Measurements from ENCODE around the gene NAALADL2. TPM values are rescaled to one million over a fixed set of nuclear protein-coding genes. Genes with fewer than 3 reads are reported as not detected.

Gene NAALADL2
- total RNA-seq, 1 experiment from 2014 or later, result 2.7 TPM

DNA sequence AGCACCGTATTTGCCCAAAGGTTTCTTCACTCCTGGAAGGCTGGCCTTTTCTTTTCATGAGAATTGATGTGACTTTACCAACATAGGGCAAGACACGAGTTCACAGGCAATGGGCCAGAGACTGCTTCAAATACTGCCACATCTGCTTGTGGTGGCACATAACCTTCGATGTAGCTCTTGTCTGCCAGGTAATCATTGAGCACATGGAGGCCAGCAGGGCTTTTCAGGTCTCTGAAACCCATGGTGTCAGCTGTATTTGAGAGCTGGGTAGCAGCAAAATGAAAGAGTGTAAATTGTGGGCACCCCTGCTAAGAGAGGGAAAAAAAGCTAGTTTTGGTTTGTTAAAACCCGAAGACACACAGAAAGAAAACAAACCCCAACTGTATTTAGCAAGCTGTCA, 200.7 kb downstream of the NAALADL2 start:
- TF ChIP-seq, protein P1, sequence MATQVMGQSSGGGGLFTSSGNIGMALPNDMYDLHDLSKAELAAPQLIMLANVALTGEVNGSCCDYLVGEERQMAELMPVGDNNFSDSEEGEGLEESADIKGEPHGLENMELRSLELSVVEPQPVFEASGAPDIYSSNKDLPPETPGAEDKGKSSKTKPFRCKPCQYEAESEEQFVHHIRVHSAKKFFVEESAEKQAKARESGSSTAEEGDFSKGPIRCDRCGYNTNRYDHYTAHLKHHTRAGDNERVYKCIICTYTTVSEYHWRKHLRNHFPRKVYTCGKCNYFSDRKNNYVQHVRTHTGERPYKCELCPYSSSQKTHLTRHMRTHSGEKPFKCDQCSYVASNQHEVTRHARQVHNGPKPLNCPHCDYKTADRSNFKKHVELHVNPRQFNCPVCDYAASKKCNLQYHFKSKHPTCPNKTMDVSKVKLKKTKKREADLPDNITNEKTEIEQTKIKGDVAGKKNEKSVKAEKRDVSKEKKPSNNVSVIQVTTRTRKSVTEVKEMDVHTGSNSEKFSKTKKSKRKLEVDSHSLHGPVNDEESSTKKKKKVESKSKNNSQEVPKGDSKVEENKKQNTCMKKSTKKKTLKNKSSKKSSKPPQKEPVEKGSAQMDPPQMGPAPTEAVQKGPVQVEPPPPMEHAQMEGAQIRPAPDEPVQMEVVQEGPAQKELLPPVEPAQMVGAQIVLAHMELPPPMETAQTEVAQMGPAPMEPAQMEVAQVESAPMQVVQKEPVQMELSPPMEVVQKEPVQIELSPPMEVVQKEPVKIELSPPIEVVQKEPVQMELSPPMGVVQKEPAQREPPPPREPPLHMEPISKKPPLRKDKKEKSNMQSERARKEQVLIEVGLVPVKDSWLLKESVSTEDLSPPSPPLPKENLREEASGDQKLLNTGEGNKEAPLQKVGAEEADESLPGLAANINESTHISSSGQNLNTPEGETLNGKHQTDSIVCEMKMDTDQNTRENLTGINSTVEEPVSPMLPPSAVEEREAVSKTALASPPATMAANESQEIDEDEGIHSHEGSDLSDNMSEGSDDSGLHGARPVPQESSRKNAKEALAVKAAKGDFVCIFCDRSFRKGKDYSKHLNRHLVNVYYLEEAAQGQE (IDR thresholded peaks at IDR 0.05; ENCODE audit: insufficient read depth in 1 of 2, low read depth in 2 of 2, low read length in 1 of 2), result no peak
- no peak for TF ChIP-seq SIN3A (IDR thresholded peaks at IDR 0.05; ENCODE audit: borderline replicate concordance, insufficient read depth, low read depth, low read length)
- TF ChIP-seq POLR2AphosphoS5 (IDR thresholded peaks at IDR 0.05; ENCODE audit: low read depth, low read length), result no peak
- TF ChIP-seq, protein P2, sequence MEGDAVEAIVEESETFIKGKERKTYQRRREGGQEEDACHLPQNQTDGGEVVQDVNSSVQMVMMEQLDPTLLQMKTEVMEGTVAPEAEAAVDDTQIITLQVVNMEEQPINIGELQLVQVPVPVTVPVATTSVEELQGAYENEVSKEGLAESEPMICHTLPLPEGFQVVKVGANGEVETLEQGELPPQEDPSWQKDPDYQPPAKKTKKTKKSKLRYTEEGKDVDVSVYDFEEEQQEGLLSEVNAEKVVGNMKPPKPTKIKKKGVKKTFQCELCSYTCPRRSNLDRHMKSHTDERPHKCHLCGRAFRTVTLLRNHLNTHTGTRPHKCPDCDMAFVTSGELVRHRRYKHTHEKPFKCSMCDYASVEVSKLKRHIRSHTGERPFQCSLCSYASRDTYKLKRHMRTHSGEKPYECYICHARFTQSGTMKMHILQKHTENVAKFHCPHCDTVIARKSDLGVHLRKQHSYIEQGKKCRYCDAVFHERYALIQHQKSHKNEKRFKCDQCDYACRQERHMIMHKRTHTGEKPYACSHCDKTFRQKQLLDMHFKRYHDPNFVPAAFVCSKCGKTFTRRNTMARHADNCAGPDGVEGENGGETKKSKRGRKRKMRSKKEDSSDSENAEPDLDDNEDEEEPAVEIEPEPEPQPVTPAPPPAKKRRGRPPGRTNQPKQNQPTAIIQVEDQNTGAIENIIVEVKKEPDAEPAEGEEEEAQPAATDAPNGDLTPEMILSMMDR (IDR thresholded peaks at IDR 0.05), result no peak
- no peak for TF ChIP-seq TCF7L2 (IDR thresholded peaks at IDR 0.05; ENCODE audit: low read depth, low read length)
- H3K27me3 ChIP-seq (ENCODE audit: control insufficient read depth, insufficient read depth, low read length), result no peaks in the 10 kb centered on the region
- no peaks in the 10 kb centered on the region for H3K4me1 ChIP-seq (ENCODE audit: control insufficient read depth, insufficient read depth, low read length)
- no TSS peak for BruUV-seq (replicated peaks)
- ATAC-seq (no peak), DNase-seq (ENCODE audit: low read depth, low spot score) (no peak)
- ChIA-PET POLR2A (no interaction called here), CTCF (no interaction called here)
- intact Hi-C loops (cut with micrococcal nuclease; ENCODE audit: unreplicated experiment), result no loop called here
- no peak overlapping the region for H3K27ac ChIP-seq (ENCODE audit: low read length)
- in situ Hi-C loops (cut with HindIII; ENCODE audit: low pct_unique_long_range_greater_than_20kb, low sequenced_read_pairs), result no loop called here
- H3K36me3 ChIP-seq (ENCODE audit: control insufficient read depth, insufficient read depth, low read length), result no peaks in the 10 kb centered on the region
- no peaks in the 10 kb centered on the region; the same call in 1 of the 2 replicates for H3K9me3 ChIP-seq (ENCODE audit: control insufficient read depth, insufficient read depth, low read depth, low read length)
- H3K4me3 ChIP-seq (ENCODE audit: low read depth in 2 of 2, low read length in 2 of 2), result no peak overlapping the region

DNA sequence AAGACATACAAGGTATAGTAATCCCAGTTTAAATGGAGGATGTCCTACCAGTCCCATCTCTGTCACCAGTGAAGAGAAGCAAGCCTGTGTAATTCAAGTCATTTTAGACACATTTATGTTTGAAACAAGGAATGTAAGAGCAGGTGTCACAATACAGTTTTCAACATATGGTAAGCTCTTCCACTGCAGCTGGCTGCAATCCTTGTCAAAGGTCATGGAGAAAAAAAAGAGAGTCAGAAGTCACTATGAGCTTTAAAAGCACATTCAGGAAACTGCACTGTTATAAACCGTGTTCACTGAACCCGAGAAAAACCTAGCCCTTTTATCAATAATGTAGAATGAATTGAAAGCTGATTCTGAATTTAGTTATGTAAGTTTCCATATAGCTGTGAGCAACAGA, 206.4 kb downstream of the NAALADL2 start:
- POLR2A ChIA-PET, result no interaction called here
- TF ChIP-seq SIN3A (IDR thresholded peaks at IDR 0.05; ENCODE audit: borderline replicate concordance, insufficient read depth, low read depth, low read length) (no peak), POLR2AphosphoS5 (IDR thresholded peaks at IDR 0.05; ENCODE audit: low read depth, low read length) (no peak), TCF7L2 (IDR thresholded peaks at IDR 0.05; ENCODE audit: low read depth, low read length) (no peak)
- TF ChIP-seq, protein P1 (IDR thresholded peaks at IDR 0.05; ENCODE audit: insufficient read depth in 1 of 2, low read depth in 2 of 2, low read length in 1 of 2), result no peak
- TF ChIP-seq, protein P2 (IDR thresholded peaks at IDR 0.05), result no peak
- CTCF ChIA-PET, result no interaction called here
- no peaks in the 10 kb centered on the region for H3K9me3 ChIP-seq (ENCODE audit: control insufficient read depth, insufficient read depth, low read depth, low read length)
- no peak overlapping the region for H3K4me3 ChIP-seq (ENCODE audit: low read depth in 2 of 2, low read length in 2 of 2)
- no peaks in the 10 kb centered on the region for H3K36me3 ChIP-seq (ENCODE audit: control insufficient read depth, insufficient read depth, low read length)
- no TSS peak for BruUV-seq (replicated peaks)
- DNase-seq (ENCODE audit: low read depth, low spot score) (no peak), ATAC-seq (no peak)
- intact Hi-C loops (cut with micrococcal nuclease; ENCODE audit: unreplicated experiment) (no loop called here), in situ Hi-C loops (cut with HindIII; ENCODE audit: low pct_unique_long_range_greater_than_20kb, low sequenced_read_pairs) (no loop called here)
- no peak overlapping the region for H3K27ac ChIP-seq (ENCODE audit: low read length)
- H3K4me1 ChIP-seq (ENCODE audit: control insufficient read depth, insufficient read depth, low read length), result no peaks in the 10 kb centered on the region
- no peaks in the 10 kb centered on the region for H3K27me3 ChIP-seq (ENCODE audit: control insufficient read depth, insufficient read depth, low read length)
